ENCODE measurements around the gene GPR146.

DNA sequence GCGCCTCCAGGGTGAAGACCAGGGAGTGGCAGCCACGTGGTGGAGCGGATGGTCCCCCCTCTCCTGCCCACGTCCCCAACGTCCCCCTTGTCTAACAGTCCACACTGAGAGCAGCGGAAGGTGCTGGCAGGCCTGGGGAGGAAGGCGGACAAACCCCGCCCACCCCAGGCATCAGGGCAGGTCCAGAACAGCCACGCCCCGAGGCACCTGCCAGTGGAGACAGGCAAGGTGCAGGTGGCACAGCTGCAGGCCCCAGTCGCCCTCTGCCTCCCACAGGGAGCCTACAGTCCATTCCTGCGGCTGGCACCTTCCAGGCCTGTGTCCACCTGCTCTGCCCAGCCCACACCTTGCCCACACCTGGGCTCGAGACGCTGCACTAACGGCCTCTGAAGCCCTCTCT lies 36.4 kb upstream of the GPR146 start:
- TF ChIP-seq, protein P1, sequence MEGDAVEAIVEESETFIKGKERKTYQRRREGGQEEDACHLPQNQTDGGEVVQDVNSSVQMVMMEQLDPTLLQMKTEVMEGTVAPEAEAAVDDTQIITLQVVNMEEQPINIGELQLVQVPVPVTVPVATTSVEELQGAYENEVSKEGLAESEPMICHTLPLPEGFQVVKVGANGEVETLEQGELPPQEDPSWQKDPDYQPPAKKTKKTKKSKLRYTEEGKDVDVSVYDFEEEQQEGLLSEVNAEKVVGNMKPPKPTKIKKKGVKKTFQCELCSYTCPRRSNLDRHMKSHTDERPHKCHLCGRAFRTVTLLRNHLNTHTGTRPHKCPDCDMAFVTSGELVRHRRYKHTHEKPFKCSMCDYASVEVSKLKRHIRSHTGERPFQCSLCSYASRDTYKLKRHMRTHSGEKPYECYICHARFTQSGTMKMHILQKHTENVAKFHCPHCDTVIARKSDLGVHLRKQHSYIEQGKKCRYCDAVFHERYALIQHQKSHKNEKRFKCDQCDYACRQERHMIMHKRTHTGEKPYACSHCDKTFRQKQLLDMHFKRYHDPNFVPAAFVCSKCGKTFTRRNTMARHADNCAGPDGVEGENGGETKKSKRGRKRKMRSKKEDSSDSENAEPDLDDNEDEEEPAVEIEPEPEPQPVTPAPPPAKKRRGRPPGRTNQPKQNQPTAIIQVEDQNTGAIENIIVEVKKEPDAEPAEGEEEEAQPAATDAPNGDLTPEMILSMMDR (IDR thresholded peaks at IDR 0.05; ENCODE audit: low read length) = no peak
- no peak for TF ChIP-seq EZH2 (optimal IDR thresholded peaks at IDR 0.05; ENCODE audit: low read depth, low read length)

Measured in MM.1S (cell line).